Bone marrow (tissue), 2 donors: Measurements from ENCODE around the gene MCM7.
A peak's percentile ranks its signal among the peaks of the same experiment; 100 is the strongest.

Experiments
- DNase-seq, 2 donors: peaks; one replicate each; lab custom pipeline; 2025; lab: John Stamatoyannopoulos, UW

Gene MCM7

DNA sequence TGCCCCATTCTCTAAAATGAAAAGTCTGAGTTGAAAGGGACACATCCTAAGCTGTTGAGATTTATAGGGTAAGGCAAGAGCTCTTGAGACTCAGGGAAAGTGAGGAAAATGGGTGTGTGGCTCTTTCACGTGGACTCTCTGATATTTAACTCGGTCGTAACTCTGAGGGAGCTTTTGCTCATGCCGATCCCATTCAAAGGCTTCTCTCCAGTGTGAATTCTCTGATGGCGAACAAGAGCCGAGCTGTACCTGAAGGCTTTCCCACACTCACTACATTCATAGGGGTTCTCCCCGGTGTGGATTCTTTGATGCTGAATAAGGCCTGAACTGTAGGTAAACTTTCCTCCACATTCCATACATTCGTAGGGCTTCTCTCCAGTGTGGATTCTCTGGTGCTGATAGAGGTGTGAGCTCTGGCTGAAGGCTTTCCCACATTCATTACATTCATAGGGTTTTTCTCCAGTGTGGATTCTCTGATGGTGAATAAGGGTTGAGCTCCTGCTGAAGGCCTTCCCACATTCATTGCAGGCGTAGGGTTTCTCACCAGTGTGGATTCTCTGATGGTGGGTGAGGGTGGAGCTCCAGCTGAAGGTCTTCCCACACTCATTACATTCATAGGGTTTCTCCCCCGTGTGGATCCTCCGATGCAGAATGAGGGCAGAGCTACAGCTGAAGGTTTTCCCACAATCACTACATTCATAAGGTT, 30.0 kb downstream of the MCM7 start:
- DNase-seq: no peak

DNA sequence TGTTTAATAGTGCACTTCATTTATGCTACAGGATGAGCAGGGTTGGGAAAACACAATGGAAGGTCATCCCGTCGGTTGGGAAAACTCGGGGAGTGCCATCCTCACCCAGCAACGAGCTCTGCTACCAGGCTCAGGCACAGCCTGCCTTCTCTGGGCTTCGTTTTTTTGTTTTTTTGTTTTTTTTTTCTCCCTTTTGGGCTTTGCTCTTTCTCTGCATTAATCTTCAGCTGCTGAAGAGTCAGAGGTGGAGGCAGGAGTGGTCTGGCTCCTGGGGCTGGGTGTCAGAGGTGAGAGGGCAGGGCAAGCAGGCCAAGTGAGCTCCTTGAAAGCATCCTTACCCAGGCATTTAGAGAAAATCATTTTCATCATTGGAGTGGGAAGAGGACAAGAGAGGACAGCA, 31.2 kb downstream of the MCM7 start:
- no peak for DNase-seq

DNA sequence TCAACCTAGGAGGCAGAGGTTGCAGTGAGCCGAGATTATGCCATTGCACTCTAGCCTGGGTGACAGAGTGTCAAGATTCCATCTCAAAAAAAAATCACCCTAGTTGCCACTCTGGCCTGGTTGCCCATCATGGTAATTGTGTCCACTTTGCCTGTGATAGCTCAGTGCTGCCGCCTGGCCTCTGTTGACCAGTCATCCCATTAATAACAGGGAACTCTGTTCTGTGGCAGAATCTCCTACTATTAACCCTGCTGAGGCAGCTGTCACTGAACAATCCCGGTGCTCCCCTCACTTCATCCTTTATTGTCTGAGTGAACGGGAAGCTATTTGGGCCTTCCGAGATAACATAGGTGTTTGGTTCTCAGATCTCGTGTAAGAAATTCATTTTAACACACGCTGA, 34.2 kb downstream of the MCM7 start:
- no peak for DNase-seq

DNA sequence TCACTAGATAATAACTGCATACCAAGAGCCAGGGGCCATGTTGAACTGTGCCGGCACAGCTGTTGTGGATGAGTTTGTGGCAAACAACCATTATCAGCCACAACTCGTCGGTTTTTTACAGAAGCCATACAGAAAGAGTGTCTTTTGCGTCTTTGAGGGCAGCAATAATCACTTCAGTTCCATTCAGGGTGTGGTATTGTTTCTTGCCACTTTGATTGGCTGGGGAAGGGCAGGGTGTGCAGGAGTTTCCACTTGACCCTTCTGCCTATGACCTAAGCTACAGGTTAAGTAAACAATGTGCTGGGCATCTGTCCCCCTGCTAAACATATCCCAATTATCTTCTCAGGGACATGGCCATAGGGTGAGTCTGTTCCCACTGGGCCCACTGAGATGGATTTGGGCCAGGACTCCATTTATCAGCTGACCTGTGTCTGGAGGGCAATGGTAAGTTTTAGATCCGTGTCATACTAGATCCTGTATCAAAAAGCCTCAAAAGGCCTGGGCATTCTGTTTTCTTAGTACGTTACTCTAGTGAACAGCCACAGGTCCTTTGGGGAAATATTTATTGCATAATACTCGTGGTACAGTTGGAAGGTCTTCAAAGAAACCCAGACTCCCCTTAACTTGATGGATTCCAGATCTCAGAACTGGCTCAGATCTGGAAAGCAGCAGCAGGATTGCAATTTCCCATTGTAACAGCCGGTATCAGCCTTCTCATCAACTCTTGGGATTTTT, 35.6 kb downstream of the MCM7 start:
- DNase-seq: no peak

DNA sequence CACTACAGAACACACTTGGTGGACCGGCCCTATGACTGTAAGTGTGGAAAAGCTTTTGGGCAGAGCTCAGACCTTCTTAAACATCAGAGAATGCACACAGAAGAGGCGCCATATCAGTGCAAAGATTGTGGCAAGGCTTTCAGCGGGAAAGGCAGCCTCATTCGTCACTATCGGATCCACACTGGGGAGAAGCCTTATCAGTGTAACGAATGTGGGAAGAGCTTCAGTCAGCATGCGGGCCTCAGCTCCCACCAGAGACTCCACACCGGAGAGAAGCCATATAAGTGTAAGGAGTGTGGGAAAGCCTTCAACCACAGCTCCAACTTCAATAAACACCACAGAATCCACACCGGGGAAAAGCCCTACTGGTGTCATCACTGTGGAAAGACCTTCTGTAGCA, 37.0 kb downstream of the MCM7 start:
- no peak for DNase-seq

DNA sequence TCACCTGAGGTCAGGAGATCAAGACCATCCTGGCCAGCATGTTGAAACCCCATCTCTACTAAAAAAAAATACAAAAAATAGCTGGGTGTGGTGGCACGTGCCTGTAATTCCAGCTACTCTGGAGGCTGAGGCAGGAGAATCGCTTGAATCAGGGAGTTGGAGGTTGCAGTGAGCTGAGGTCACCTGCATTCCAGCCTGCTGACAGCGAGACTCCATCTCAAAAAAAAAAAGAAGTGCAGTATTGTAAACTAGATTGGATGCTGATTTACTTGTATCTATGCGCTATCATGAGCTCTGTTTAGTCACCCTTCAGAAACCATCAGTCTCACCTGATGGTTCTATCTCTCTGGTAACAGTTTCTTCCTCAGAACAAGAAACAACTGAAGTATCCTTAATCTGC, 37.8 kb downstream of the MCM7 start:
- DNase-seq: no peak

DNA sequence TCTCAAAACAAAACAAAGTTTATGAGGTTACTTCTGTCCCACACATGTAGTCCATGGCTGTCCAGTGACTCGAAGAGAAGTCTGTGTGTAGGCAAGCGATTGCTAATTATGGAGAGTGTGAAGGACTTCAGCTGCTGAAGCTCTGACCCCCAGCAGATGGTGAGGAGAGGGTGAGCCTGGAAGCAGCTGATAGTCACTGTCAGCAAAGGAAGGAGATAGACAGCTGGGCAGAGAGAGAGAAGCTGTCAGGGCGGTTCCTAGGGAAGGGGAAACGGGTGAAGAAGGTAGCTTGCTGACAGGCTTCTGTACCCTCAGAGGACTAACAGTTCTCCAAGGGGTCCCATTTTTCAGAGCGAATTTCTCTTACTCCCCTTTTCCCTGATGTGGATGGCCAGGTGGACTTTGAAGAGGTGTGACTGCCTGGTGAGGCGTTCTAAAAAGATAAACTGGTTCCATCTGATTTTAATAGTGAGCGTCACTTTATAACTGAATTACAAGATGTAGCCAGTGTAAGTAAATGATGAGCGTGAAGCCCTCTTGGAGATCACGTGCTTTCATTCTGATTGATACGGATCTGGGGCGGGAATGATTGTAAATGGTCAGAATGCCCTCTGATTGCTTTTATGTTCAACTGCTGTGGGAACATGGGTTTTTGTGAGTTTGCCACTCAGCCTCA, 39.5 kb downstream of the MCM7 start:
- DNase-seq: no peak

DNA sequence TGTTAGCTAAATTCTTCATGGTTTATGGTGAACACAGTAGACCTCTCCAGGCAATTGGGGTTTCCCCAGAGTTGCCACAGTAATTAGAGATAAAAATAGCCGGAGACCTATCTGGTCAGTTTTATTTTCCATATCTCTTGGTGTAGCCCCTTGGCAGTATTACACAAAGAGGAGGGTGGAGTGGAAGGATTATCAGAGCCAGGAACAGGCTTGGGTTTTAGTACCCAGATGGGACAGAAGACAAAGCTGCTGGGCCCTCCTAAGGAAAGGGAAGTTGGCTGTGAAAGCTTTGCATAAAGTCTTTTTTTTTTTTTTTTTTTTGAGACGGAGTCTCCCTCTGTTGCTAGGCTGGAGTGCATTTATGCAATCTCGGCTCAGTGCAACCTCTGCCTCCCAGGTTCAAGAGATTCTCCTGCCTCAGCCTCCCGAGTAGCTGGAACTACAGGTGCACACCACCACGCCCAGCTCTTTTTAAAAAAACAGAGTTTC, 41.9 kb downstream of the MCM7 start:
- no peak for DNase-seq

DNA sequence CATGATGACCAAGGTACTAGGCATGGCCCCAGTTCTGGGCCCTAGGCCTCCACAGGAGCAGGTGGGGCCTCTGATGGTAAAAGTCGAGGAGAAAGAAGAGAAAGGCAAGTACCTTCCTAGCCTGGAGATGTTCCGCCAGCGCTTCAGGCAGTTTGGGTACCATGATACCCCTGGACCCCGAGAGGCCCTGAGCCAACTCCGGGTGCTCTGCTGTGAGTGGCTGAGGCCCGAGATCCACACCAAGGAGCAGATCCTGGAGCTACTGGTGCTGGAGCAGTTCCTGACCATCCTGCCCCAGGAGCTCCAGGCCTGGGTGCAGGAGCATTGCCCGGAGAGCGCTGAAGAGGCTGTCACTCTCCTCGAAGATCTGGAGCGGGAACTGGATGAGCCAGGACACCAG, 44.2 kb downstream of the MCM7 start:
- no peak for DNase-seq

DNA sequence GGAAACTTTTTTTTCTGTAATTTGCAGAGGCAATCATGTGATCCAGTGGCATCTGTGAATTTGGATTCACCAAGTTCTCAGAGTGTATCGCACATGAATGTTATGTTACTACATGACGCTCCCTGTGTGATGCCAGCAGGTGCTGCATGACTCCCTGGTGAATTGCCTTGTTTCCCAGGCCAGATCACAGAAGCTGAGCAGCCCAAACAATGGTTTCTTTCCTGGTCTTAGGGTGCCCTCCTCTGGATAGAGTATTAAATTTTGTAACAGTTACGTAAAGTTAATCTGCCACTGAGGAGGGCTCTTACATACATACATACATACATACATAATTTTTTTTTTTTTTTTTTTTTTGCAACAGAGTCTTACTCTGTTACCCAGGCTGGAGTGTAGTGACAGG, 48.0 kb downstream of the MCM7 start:
- DNase-seq: peak in 1 of 2 donors; percentile 70

DNA sequence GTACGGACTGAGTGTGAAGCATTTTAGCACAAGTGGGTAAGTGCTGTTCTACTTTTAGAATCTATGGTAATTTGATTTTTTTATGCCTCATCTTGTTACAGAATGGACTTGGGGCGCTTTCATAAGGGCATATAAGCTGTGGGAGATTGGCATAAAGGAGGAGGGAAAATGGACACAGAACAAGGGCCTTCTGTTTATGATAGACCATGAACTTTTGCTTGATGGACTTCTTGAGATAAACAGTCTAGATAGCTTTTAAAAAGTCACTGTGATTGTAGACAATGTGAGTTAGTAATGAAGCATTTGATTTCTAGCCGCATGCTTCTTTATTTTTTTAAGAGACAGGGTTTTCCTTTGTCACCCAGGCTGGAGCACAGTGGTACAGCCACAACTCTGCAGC, 49.6 kb downstream of the MCM7 start:
- no peak for DNase-seq

DNA sequence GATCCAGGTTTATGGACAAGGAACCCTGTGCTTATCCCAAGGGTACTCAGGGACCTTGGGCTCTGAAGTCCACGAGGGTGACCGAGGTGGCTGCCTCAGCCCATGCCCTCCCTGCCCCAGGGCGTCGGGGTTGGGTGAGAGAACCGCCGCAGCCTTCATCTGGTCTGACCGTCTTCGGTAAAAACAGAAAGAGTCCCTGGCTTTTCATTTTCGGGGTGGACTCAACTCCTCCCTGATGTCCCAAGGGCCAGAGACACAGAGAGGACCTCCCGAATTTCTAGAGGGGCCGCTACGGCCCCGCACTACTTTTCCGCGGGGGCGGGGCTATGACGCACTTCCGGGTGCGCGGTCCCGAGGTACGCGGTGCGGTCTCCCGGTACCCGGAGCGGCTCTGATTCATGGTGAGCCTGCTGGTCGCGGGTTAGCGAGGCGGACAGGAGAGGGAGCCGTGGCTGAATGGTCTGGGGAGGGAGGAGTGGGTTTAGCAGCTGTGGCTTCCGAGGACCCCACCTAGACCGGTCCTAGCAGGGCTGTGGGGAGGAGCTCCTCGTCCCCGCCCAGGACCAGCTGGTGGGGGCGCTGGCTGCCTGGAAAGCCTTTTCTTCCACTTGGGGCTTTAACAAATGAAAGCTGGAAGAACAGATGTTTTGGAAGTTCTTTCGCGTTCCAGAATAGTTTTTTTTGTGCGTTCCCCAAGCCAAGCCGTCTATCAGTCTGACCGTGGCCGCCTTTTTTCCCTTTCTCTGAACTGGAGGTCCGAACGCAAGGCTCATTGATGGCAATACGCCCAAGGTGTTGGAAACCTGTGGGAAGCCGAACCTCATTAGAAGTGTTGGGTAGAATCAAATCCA, 51.5 kb downstream of the MCM7 start, which contains the start of gene ZSCAN21:
Gene ZSCAN21 (plus strand): TSS at position 334 of the 851 bp plus-strand sequence. CDS start 7,233 bp downstream, outside the sequence.
- DNase-seq: peak; percentile 54 to 73

DNA sequence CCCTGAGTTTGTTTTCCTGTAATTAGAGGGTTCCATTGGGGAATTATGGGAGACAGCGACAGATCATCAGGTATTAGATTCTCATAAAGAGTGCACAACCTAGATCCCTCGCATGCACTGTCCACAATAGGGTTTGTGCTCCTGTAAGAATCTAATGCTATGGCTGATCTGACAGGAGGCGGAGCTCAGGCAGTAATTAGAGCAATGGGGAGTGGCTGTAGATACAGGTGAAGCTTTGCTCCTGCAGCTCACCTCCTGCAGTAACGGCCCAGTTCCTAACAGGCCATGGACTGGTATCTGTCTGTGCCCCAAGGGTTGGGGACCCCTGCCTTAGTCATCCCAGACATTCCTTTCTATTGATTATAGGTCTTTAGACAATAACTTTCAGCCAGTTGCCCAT, 52.5 kb downstream of the MCM7 start:
- DNase-seq: no peak

DNA sequence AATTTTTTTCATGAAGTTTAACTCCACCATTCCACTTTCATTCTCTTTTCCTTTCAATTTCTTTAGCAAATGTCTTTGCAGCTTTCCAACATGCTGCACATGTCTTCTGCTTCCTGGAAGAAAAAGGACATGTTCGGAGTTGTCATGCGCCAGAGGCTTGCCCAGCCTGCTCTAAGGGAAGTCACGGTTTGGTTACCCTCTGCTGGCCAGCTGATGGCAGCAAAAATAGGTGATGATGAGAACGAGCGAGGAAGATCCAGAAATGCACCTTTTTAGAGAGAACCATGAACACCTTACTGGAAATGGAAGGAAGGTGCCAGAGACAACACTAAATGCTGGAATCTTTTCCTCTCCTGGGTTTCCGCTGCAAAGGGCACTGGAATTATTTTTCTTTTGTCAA, 56.5 kb downstream of the MCM7 start:
- DNase-seq: peak in 1 of 2 donors; percentile 66
